Loucy (cell line): Measurements from ENCODE around the gene CCDC102A.
A peak's percentile ranks its signal among the peaks of the same experiment; 100 is the strongest.

Experiments used
- H2AFZ ChIP-seq: fragments of 200-600 bp; sonication (generic); 2 replicates; pipeline ENCODE4 v1.6.0; 2016; ENCODE audit warnings: antibody characterized with exemption, mild to moderate bottlenecking, low read length, moderate library complexity
- H3F3A ChIP-seq: fragments of 200-600 bp; 2 replicates; pipeline ENCODE4 v1.6.0; 2016; ENCODE audit warnings: antibody characterized with exemption, low read depth, mild to moderate bottlenecking
- H3K27me3 ChIP-seq: fragments of 200-600 bp; sonication (generic); 2 replicates; pipeline ENCODE4 v1.6.1; 2014; ENCODE audit warnings: low read length, mild to moderate bottlenecking; ENCODE audit not compliant: insufficient read depth, poor library complexity, severe bottlenecking
- H3K36me3 ChIP-seq: fragments of 200-600 bp; sonication (generic); 2 replicates; pipeline ENCODE4 v1.6.1; 2016; ENCODE audit warnings: low read length; ENCODE audit not compliant: insufficient read depth
- H3K4me1 ChIP-seq: fragments of 200-600 bp; sonication (generic); 2 replicates; pipeline ENCODE4 v1.5.1; 2014; ENCODE audit warnings: low read length, mild to moderate bottlenecking; ENCODE audit not compliant: insufficient read depth, poor library complexity, severe bottlenecking
- H3K4me2 ChIP-seq: fragments of 200-600 bp; sonication (generic); 2 replicates; pipeline ENCODE4 v1.6.0; 2014; ENCODE audit warnings: antibody characterized with exemption, low read length, low read depth, mild to moderate bottlenecking; ENCODE audit not compliant: poor library complexity, severe bottlenecking
- H3K4me3 ChIP-seq: fragments of 200-600 bp; sonication (generic); 2 replicates; pipeline ENCODE4 v1.5.1; 2014; ENCODE audit warnings: low read length, mild to moderate bottlenecking, mixed read lengths; ENCODE audit not compliant: poor library complexity, severe bottlenecking
- H3K79me2 ChIP-seq: fragments of 200-600 bp; sonication (generic); 2 replicates; pipeline ENCODE4 v1.6.1; 2014; ENCODE audit warnings: low read length; ENCODE audit not compliant: insufficient read depth
- H3K9ac ChIP-seq: fragments of 200-600 bp; sonication (generic); 2 replicates; pipeline ENCODE4 v1.6.0; 2014; ENCODE audit warnings: mild to moderate bottlenecking, low read depth, low read length, moderate library complexity; ENCODE audit not compliant: poor library complexity, severe bottlenecking
- H3K9me2 ChIP-seq: fragments of 200-600 bp; sonication (generic); replicated peaks from 2 replicates; pipeline ENCODE4 v1.6.1; 2016; ENCODE audit warnings: low read depth, low read length, mixed read lengths
- H3K9me3 ChIP-seq: fragments of 200-600 bp; sonication (generic); 2 replicates; pipeline ENCODE4 v1.6.1; 2014; ENCODE audit warnings: mild to moderate bottlenecking, antibody characterized with exemption, low read length, low read depth; ENCODE audit not compliant: insufficient read depth
- H4K20me1 ChIP-seq: fragments of 200-600 bp; sonication (generic); 2 replicates; pipeline ENCODE4 v1.6.0; 2014; ENCODE audit warnings: antibody characterized with exemption, low read length, mild to moderate bottlenecking; ENCODE audit not compliant: insufficient read depth, poor library complexity, severe bottlenecking
- EZH2phosphoT487 ChIP-seq: fragments of 200-600 bp; IDR thresholded peaks from 2 replicates; pipeline ENCODE4 v1.6.1; 2018; ENCODE audit warnings: antibody characterized with exemption, mild to moderate bottlenecking, moderate library complexity, borderline replicate concordance
- TF ChIP-seq, protein P1 (sequence below): fragments of 200-600 bp; sonication (generic); conservative IDR thresholded peaks from 2 replicates; pipeline ENCODE4 v1.5.1; 2014; ENCODE audit warnings: mild to moderate bottlenecking, antibody characterized with exemption, low read length

CCDC102A gene

GRCh38 chr16:57544124-57544653 lies 7.8 kb upstream of the CCDC102A start:
- no peaks in the 10 kb centered on the region for H4K20me1 ChIP-seq
- peak overlapping the region; percentile 4; the same call in 1 of the 2 replicates for H2AFZ ChIP-seq
- H3K9ac ChIP-seq = peak overlapping the region; percentile 41
- H3K27me3 ChIP-seq = no peaks in the 10 kb centered on the region
- H3K9me2 ChIP-seq = no peaks in the 10 kb centered on the region
- H3K79me2 ChIP-seq = no peaks in the 10 kb centered on the region
- no peaks in the 10 kb centered on the region for H3K9me3 ChIP-seq
- H3K4me1 ChIP-seq = peaks cover 33% of the 10 kb centered on the region
- H3K4me2 ChIP-seq = peak overlapping the region; percentile 47
- no peaks in the 10 kb centered on the region for H3F3A ChIP-seq
- H3K4me3 ChIP-seq = no peak overlapping the region
- TF ChIP-seq EZH2phosphoT487 = no peak
- TF ChIP-seq, protein P1, sequence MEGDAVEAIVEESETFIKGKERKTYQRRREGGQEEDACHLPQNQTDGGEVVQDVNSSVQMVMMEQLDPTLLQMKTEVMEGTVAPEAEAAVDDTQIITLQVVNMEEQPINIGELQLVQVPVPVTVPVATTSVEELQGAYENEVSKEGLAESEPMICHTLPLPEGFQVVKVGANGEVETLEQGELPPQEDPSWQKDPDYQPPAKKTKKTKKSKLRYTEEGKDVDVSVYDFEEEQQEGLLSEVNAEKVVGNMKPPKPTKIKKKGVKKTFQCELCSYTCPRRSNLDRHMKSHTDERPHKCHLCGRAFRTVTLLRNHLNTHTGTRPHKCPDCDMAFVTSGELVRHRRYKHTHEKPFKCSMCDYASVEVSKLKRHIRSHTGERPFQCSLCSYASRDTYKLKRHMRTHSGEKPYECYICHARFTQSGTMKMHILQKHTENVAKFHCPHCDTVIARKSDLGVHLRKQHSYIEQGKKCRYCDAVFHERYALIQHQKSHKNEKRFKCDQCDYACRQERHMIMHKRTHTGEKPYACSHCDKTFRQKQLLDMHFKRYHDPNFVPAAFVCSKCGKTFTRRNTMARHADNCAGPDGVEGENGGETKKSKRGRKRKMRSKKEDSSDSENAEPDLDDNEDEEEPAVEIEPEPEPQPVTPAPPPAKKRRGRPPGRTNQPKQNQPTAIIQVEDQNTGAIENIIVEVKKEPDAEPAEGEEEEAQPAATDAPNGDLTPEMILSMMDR = no peak
- H3K36me3 ChIP-seq = no peaks in the 10 kb centered on the region

DNA sequence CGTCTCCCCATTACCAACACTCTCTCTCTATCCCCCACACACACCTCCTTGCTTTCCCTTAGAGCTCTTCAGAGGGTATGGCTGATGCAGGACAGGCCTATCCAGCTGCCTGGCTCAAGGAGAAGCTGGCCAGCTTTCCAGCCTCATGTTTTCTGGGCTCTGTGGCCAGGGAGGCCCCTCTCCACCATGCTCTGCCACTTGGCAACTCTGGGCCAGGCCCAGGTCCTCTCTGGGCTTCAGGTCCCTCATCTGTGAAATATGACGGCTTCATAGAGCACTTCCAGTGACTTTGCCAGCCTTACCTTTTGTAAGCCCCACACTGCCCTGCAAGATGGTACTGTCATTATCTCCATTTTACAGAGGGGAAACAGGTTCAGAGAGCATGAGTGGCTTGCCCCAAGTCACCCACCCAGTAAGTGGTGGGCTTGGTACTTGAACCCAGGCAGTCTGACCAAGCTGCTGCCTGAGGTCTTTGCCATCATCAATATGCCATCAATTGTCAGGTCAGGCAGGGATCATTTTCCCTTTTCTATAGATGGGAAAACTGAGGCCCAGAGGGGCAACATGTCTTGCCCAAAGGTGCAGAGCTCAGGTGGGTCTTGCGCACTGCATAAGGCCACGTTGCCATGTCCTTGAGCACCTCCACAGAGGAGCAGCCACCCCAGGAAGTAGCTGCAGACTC lies 5.5 kb upstream of the CCDC102A start:
- TF ChIP-seq, protein P1 = no peak
- no peak for TF ChIP-seq EZH2phosphoT487
- no peaks in the 10 kb centered on the region for H3K9me3 ChIP-seq
- no peak overlapping the region for H2AFZ ChIP-seq
- H3K36me3 ChIP-seq = no peaks in the 10 kb centered on the region
- peaks cover 42% of the 10 kb centered on the region for H3K4me1 ChIP-seq
- no peak overlapping the region for H3K4me3 ChIP-seq
- H3F3A ChIP-seq = no peaks in the 10 kb centered on the region
- no peaks in the 10 kb centered on the region for H3K27me3 ChIP-seq
- H4K20me1 ChIP-seq = no peaks in the 10 kb centered on the region
- H3K4me2 ChIP-seq = no peak overlapping the region
- H3K9me2 ChIP-seq = no peaks in the 10 kb centered on the region
- peaks cover 12% of the 10 kb centered on the region; the same call in 1 of the 2 replicates for H3K79me2 ChIP-seq
- H3K9ac ChIP-seq = no peak overlapping the region

- Histone ChIP-seq H2AFZ (no peak overlapping the region), H3K4me2 (no peak overlapping the region), H4K20me1 (no peaks in the 10 kb centered on the region), H3K4me1 (peaks cover 45% of the 10 kb centered on the region), H3K27me3 (no peaks in the 10 kb centered on the region), H3K4me3 (no peak overlapping the region), H3K9me3 (no peaks in the 10 kb centered on the region), H3F3A (no peaks in the 10 kb centered on the region), H3K79me2 (peaks cover 12% of the 10 kb centered on the region; the same call in 1 of the 2 replicates), H3K9ac (no peak overlapping the region), H3K9me2 (no peaks in the 10 kb centered on the region), H3K36me3 (no peaks in the 10 kb centered on the region)
- no peak for TF ChIP-seq EZH2phosphoT487
- TF ChIP-seq, protein P1 = no peak
Observed at GRCh38 chr16:57540906-57541753, 4.8 kb upstream of the CCDC102A start.
